MM.1S (cell line): ENCODE data around the gene HBA2.
"Not testable (repeated sequence)": the region's sequence is repeated elsewhere in the genome, so short reads cannot be mapped to it uniquely, and the experiment has no call there.

ENCODE experiments used
- DNase-seq: peaks from one replicate; pipeline ENCODE4 v3.0.0-alpha.2; 2015
- H2AFZ ChIP-seq: fragments of 300-600 bp; sonication (generic); 2 replicates; pipeline ENCODE4 v1.6.0; 2016; ENCODE audit warnings: antibody characterized with exemption, low read length
- H3F3A ChIP-seq: fragments of 300-600 bp; sonication (generic); 2 replicates; pipeline ENCODE4 v1.6.1; 2016; ENCODE audit warnings: mild to moderate bottlenecking, antibody characterized with exemption, low read length, moderate library complexity, mixed read lengths; ENCODE audit not compliant: insufficient read depth
- H3K27ac ChIP-seq: fragments of 300-600 bp; sonication (generic); 2 replicates; pipeline ENCODE4 v1.5.1; 2016; ENCODE audit warnings: mild to moderate bottlenecking, low read length
- H3K27me3 ChIP-seq: fragments of 300-600 bp; sonication (generic); replicated peaks from 2 replicates; pipeline ENCODE4 v1.6.0; 2016; ENCODE audit warnings: low read length; ENCODE audit not compliant: insufficient read depth
- H3K36me3 ChIP-seq: fragments of 300-600 bp; sonication (generic); replicated peaks from 2 replicates; pipeline ENCODE4 v1.6.1; 2016; ENCODE audit warnings: mild to moderate bottlenecking, low read length, mixed read lengths; ENCODE audit not compliant: insufficient read depth
- H3K4me1 ChIP-seq: fragments of 300-600 bp; sonication (generic); 2 replicates; pipeline ENCODE4 v1.6.1; 2016; ENCODE audit warnings: low read length, mixed read lengths
- H3K4me2 ChIP-seq: fragments of 300-600 bp; sonication (generic); 2 replicates; pipeline ENCODE4 v1.6.0; 2016; ENCODE audit warnings: low read depth, low read length
- H3K4me3 ChIP-seq: fragments of 300-600 bp; sonication (generic); 2 replicates; pipeline ENCODE4 v1.5.1; 2016; ENCODE audit warnings: low read length, mixed read lengths
- H3K79me2 ChIP-seq: fragments of 300-600 bp; sonication (generic); 2 replicates; pipeline ENCODE4 v1.6.1; 2016; ENCODE audit warnings: mixed run types, low read length, mixed read lengths
- H3K9ac ChIP-seq: fragments of 300-600 bp; sonication (generic); 2 replicates; pipeline ENCODE4 v1.6.1; 2016; ENCODE audit warnings: low read length, mixed read lengths
- H3K9me2 ChIP-seq: fragments of 300-600 bp; sonication (generic); replicated peaks from 2 replicates; pipeline ENCODE4 v1.6.1; 2016; ENCODE audit warnings: mild to moderate bottlenecking, low read length, mixed read lengths; ENCODE audit not compliant: insufficient read depth
- H3K9me3 ChIP-seq: fragments of 300-600 bp; sonication (generic); replicated peaks from 2 replicates; pipeline ENCODE4 v1.6.1; 2016; ENCODE audit warnings: mild to moderate bottlenecking, low read length, mixed read lengths; ENCODE audit not compliant: insufficient read depth
- H4K20me1 ChIP-seq: fragments of 300-600 bp; sonication (generic); 2 replicates; pipeline ENCODE4 v1.6.1; 2016; ENCODE audit warnings: mild to moderate bottlenecking, low read length, moderate library complexity, mixed read lengths; ENCODE audit not compliant: insufficient read depth
- EZH2 ChIP-seq: fragments of 300-600 bp; sonication (generic); optimal IDR thresholded peaks from 2 replicates; pipeline ENCODE3; 2017; ENCODE audit warnings: low read depth, mild to moderate bottlenecking, antibody characterized with exemption, low read length, mixed read lengths
- EZH2phosphoT487 ChIP-seq: fragments of 300-600 bp; sonication (generic); IDR thresholded peaks from 2 replicates; pipeline ENCODE4 v1.6.1; 2018; ENCODE audit warnings: antibody characterized with exemption, low read length
- TF ChIP-seq, protein P1 (sequence below): fragments of 300-600 bp; sonication (generic); IDR thresholded peaks from 2 replicates; pipeline ENCODE4 v1.5.1; 2016; ENCODE audit warnings: antibody characterized with exemption, low read length, mixed read lengths

Gene HBA2

DNA sequence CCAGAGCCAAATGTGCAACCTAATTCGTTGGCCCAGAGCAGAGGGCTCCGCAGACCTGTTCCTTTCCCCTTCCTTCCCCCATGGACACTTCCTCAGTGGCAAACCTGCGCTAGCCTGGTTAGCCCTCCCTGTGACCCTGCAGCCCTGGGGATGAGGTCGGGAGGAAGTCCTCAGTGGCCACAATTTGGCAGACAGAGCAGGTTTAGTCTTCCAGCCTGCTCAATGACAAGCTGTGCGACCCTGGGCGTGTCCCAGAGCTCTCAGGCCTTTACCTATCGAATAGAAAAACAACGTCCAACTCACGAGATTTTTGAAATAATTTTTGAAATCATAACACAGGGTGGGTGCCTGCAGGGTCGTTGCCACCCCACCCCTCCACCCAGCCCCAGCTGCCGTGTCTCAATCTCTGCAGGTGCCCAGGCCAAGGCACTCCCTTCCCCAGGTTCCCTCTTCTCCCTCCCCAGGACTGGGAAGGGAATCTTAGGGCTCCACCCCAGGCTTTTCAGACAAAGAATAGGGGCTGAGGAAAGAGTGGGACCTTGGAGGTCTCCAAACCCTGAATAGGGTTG is 5.5 kb upstream of the HBA2 start:
- Histone ChIP-seq H3F3A (no peaks in the 10 kb centered on the region), H2AFZ (no peak overlapping the region), H3K79me2 (no peaks in the 10 kb centered on the region), H3K4me1 (no peaks in the 10 kb centered on the region), H3K9ac (no peak overlapping the region), H3K9me3 (no peaks in the 10 kb centered on the region), H3K4me2 (no peak overlapping the region), H3K9me2 (no peaks in the 10 kb centered on the region), H3K27ac (no peak overlapping the region), H3K4me3 (no peak overlapping the region), H3K27me3 (peaks cover 46% of the 10 kb centered on the region), H3K36me3 (no peaks in the 10 kb centered on the region), H4K20me1 (no peaks in the 10 kb centered on the region)
- DNase-seq = no peak
- TF ChIP-seq EZH2 (no peak), EZH2phosphoT487 (no peak)
- TF ChIP-seq, protein P1, sequence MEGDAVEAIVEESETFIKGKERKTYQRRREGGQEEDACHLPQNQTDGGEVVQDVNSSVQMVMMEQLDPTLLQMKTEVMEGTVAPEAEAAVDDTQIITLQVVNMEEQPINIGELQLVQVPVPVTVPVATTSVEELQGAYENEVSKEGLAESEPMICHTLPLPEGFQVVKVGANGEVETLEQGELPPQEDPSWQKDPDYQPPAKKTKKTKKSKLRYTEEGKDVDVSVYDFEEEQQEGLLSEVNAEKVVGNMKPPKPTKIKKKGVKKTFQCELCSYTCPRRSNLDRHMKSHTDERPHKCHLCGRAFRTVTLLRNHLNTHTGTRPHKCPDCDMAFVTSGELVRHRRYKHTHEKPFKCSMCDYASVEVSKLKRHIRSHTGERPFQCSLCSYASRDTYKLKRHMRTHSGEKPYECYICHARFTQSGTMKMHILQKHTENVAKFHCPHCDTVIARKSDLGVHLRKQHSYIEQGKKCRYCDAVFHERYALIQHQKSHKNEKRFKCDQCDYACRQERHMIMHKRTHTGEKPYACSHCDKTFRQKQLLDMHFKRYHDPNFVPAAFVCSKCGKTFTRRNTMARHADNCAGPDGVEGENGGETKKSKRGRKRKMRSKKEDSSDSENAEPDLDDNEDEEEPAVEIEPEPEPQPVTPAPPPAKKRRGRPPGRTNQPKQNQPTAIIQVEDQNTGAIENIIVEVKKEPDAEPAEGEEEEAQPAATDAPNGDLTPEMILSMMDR = no peak

DNA sequence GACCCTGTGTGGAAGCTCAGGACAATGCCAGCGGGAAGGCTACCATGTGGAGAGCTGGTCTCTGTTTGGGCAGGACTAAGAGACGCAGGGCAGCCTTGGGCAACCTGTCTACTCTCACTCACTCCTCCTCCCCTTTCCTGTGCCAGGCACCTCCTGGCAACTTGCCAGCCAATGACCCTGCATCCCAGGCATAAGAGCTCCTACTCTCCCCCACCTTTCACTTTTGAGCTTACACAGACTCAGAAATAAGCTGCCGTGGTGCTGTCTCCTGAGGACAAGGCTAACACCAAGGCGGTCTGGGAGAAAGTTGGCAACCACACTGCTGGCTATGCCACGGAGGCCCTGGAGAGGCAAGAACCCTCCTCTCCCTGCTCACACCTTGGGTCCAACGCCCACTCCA is 4.3 kb upstream of the HBA2 start:
- no peak overlapping the region for H3K9ac ChIP-seq
- H3K9me3 ChIP-seq = no peaks in the 10 kb centered on the region
- DNase-seq = no peak
- H3K4me3 ChIP-seq = no peak overlapping the region
- H3K36me3 ChIP-seq = no peaks in the 10 kb centered on the region
- H3K27ac ChIP-seq = no peak overlapping the region
- TF ChIP-seq, protein P1 = no peak
- TF ChIP-seq EZH2phosphoT487 = no peak
- TF ChIP-seq EZH2 = no peak
- H3K9me2 ChIP-seq = no peaks in the 10 kb centered on the region
- no peak overlapping the region for H2AFZ ChIP-seq
- peaks cover 44% of the 10 kb centered on the region for H3K27me3 ChIP-seq
- no peaks in the 10 kb centered on the region for H3K4me1 ChIP-seq
- no peaks in the 10 kb centered on the region for H3K79me2 ChIP-seq
- no peak overlapping the region for H3K4me2 ChIP-seq
- no peaks in the 10 kb centered on the region for H3F3A ChIP-seq
- no peaks in the 10 kb centered on the region for H4K20me1 ChIP-seq

DNA sequence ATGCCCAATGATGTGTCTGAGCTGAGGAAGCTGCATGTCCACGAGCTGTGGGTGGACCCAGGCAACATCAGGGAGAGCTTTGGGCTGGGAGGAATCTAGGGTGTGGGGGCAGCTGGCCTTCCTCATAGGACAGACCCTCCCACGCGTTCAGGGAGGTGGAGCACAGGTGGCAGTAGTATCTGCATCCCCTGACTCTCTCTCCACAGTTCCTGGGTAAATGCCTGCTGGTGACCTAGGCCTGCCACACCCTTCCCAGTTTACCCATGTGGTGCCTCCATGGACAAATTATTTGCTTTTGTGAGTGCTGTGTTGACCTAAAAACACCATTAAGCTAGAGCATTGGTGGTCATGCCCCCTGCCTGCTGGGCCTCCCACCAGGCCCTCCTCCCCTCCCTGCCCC is 3.7 kb upstream of the HBA2 start:
- Histone ChIP-seq H3K79me2 (no peaks in the 10 kb centered on the region), H3F3A (no peaks in the 10 kb centered on the region), H2AFZ (no peak overlapping the region), H3K9me2 (no peaks in the 10 kb centered on the region), H3K27me3 (peaks cover 44% of the 10 kb centered on the region), H3K4me3 (no peak overlapping the region), H3K4me2 (no peak overlapping the region), H4K20me1 (no peaks in the 10 kb centered on the region), H3K4me1 (no peaks in the 10 kb centered on the region), H3K9ac (no peak overlapping the region), H3K27ac (no peak overlapping the region), H3K9me3 (no peaks in the 10 kb centered on the region), H3K36me3 (no peaks in the 10 kb centered on the region)
- no peak for TF ChIP-seq EZH2
- TF ChIP-seq EZH2phosphoT487 = no peak
- DNase-seq = no peak

DNA sequence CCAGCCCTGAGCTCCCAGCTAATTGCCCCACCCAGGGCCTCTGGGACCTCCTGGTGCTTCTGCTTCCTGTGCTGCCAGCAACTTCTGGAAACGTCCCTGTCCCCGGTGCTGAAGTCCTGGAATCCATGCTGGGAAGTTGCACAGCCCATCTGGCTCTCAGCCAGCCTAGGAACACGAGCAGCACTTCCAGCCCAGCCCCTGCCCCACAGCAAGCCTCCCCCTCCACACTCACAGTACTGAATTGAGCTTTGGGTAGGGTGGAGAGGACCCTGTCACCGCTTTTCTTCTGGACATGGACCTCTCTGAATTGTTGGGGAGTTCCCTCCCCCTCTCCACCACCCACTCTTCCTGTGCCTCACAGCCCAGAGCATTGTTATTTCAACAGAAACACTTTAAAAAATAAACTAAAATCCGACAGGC is 2.6 kb upstream of the HBA2 start:
- not testable (repeated sequence) for H3K27ac ChIP-seq, H3F3A ChIP-seq, H3K79me2 ChIP-seq, H3K4me1 ChIP-seq, H3K36me3 ChIP-seq, DNase-seq, H3K9me3 ChIP-seq, H3K4me2 ChIP-seq, H3K4me3 ChIP-seq, H2AFZ ChIP-seq, H3K9ac ChIP-seq, H4K20me1 ChIP-seq, H3K9me2 ChIP-seq
- peaks cover 43% of the 10 kb centered on the region for H3K27me3 ChIP-seq
